Measurements from ENCODE around the gene TMEM200C.
"Not testable (repeated sequence)": the region's sequence is repeated elsewhere in the genome, so short reads cannot be mapped to it uniquely, and the experiment has no call there.

The TMEM200C gene

GRCh38 chr18:5868218-5868854 is 27.0 kb downstream of the TMEM200C start:
- no peak overlapping the region for H3K4me3 ChIP-seq (ENCODE audit: control insufficient read depth, low read depth, low read length)
- peak; percentile 67 for DNase-seq (ENCODE audit: low read depth)
- peak; percentile 79 for TF ChIP-seq CTCF (IDR thresholded peaks at IDR 0.05; ENCODE audit: control insufficient read depth, insufficient read depth, low read depth, low read length, missing control alignments)

GRCh38 chr18:5865521-5865920 is 29.8 kb downstream of the TMEM200C start:
- DNase-seq (ENCODE audit: low read depth), result no peak
- TF ChIP-seq CTCF (IDR thresholded peaks at IDR 0.05; ENCODE audit: control insufficient read depth, insufficient read depth, low read depth, low read length, missing control alignments), result no peak
- H3K4me3 ChIP-seq (ENCODE audit: control insufficient read depth, low read depth, low read length), result no peak overlapping the region

GRCh38 chr18:5862127-5862526 is 33.2 kb downstream of the TMEM200C start:
- not testable (repeated sequence) for DNase-seq (ENCODE audit: low read depth); H3K4me3 ChIP-seq (ENCODE audit: control insufficient read depth, low read depth, low read length)

- no peak for TF ChIP-seq CTCF (IDR thresholded peaks at IDR 0.05; ENCODE audit: control insufficient read depth, insufficient read depth, low read depth, low read length, missing control alignments)
- DNase-seq (ENCODE audit: low read depth), result no peak
- no peak overlapping the region for H3K4me3 ChIP-seq (ENCODE audit: control insufficient read depth, low read depth, low read length)
These were observed 38.1 kb downstream of the TMEM200C start for GRCh38 chr18:5857180-5857579.

- H3K4me3 ChIP-seq (ENCODE audit: control insufficient read depth, low read depth, low read length), result no peak overlapping the region
- DNase-seq (ENCODE audit: low read depth), result no peak
- TF ChIP-seq CTCF (IDR thresholded peaks at IDR 0.05; ENCODE audit: control insufficient read depth, insufficient read depth, low read depth, low read length, missing control alignments), result no peak
These were observed 42.1 kb downstream of the TMEM200C start for GRCh38 chr18:5853253-5853652.

- no peak for TF ChIP-seq CTCF (IDR thresholded peaks at IDR 0.05; ENCODE audit: control insufficient read depth, insufficient read depth, low read depth, low read length, missing control alignments)
- no peak overlapping the region for H3K4me3 ChIP-seq (ENCODE audit: control insufficient read depth, low read depth, low read length)
- DNase-seq (ENCODE audit: low read depth), result no peak
These were observed 43.3 kb downstream of the TMEM200C start for GRCh38 chr18:5851998-5852397.

- no peak for TF ChIP-seq CTCF (IDR thresholded peaks at IDR 0.05; ENCODE audit: control insufficient read depth, insufficient read depth, low read depth, low read length, missing control alignments)
- H3K4me3 ChIP-seq (ENCODE audit: control insufficient read depth, low read depth, low read length), result no peak overlapping the region
- DNase-seq (ENCODE audit: low read depth), result no peak
These were observed 52.7 kb downstream of the TMEM200C start for GRCh38 chr18:5842653-5843052.
